HG02610 (cell line): ENCODE measurements around the gene IRF4.
"Not testable (repeated sequence)": the region's sequence is repeated elsewhere in the genome, so short reads cannot be mapped to it uniquely, and the experiment has no call there.

Experiments used
- ATAC-seq: cut with Tn5 transposase; IDR thresholded peaks from one replicate; pipeline ENCODE4 v1.9.1; 2021; ENCODE audit warnings: mild to moderate bottlenecking, moderate library complexity; ENCODE audit not compliant: unreplicated experiment

IRF4 gene

DNA sequence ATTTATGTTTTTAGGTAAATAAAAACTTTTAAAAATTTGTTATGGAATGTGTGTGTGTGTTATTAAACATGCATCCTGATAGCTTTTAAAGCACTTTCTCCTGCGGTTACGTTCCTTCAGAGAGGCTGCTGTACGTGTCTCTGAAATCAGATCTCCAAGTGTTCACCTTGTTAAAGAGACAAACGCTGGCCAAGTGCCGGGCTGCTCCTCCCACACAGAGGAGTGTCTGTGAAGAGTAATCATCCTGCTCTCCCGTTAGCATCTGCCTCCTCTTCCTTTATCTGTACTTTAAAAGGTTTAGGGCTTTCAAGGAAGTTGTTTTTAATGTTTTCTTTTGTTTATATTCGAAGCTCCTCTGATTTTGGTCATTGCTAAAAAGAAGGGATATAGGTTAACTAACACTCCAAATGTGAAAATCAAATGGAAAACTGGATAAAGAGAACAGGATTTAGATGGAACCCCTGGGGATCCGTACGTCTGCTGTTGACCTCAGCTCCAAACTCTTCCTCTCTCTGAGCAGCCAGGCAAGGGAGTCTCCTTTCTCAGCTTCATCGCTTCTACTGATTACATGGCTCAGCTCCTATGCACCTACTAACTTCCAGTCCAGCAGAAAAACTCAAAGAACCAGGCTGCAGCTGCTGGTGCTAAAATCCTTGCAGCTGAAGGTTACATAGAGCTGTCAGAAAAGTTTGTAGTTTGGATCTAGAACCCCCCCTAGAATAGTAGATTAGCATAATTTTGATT is 20.0 kb downstream of the IRF4 start:
- no peak for ATAC-seq

DNA sequence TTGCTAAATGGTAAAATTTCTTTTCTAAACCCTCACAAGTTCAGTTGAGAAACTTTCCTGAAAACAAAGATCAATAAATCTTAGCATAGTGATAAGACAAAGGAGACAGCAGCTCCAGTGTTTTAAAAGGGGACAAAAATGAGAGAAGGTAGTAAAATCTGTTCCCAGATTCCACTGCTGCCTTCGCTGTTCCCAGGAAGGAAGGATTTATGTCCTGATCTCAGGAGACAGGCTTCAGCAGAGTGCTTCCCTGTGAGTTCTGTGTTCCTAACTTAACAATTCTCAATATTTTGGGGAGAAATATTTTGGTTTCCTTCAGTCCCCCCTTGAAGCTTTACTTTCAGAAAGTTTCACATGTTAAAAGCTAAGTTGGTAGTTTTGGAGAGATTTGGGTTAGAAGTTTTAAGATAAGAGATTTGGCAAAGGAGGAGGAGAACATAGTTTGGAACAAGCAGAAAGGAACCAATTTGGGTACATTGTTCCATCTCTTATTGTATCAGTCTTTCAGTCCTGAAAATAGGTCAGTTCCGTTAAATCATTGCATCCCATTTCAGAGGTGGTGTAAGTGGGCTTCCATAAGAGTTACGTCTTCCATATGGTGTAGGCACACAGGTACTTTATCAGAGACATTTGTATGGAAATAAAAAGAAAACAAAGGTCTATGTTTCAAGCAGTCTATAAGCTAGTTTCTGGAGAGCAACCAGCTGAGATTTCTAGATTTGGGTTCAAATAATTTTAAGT is 20.8 kb downstream of the IRF4 start:
- no peak for ATAC-seq

DNA sequence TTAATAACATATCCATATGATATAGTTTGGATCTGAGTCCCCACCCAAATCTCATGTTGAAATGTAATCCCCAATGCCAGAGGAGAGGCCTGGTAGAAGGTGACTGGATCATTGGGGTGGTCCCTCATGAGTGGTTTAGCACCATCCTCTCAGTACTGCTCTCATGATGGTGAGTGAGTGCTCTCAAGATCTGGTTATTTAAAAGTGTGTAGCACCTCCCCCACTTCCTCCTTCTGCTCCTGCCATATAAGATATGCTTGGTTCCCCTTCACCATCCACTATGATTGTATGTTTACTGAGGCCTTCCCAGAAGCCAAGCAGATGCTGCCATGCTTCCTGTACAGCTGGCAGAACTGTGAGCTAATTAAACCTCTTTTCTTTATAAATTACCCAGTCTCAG is 22.9 kb downstream of the IRF4 start:
- no peak for ATAC-seq

DNA sequence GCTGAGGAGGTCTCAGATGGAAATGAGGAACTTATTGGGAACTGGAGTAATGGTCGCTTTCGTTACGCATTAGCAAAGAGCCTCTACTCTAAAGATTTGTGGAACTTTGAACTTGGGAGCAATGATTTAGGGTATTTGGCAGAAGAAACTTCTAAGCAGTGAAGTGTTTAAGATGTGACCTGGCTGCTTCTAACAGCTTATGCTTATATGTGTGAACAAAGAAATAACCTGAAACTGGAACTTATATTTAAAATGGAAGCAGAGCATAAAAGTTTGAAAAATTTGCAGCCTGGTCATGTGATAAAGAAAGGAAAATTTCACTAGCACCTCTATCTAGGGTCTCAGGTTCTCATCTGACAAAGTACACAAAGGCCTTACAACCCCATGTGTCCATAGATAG is 23.5 kb downstream of the IRF4 start:
- no peak for ATAC-seq

DNA sequence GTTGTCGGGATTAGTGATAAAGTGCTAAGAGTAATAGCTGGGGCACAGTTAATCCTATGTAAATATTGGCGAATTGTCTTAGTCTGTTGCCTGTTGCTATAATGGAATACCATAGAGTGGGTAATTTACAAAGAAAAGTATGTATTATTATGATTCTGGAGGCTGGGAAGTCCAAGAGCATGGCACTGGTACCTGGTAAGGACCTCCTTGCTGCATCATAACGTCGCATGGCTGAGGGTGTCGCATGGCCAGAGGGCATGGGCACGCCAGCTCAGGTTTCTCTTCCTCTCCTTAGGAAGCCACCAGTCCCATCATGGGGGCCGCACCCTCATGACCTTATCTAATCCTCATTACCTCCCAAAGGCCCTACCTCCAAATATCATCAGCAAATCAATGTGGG is 29.7 kb downstream of the IRF4 start:
- no peak for ATAC-seq

DNA sequence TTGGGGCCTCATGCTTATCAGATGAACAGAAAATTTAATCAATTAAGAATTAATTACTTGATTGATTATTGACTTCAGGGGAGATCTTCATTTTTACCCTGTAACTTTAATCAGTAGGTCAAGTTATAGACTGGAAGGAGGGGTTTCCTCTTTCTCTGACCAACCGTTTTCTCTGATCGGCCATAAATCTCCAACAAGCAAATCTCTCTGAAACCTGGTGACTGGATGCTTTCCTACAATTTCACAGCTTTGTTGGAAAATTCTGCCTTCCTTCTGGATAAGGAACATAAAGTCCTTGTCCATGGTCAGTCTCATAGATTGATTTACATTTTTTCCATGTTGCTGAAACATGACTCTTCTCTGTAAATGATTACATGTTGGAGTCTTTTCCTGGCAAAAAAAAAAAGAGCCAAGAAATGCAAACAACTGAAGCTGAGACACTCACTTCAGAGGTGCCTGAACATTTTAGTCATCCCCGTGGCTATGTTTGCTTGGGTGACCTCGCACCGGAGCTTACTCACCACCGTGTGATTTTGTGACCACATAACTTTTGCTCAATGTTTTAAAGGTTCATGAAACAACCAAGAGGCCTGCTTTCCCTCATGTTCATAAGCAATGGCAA is 31.0 kb downstream of the IRF4 start:
- ATAC-seq = peak; percentile 91

DNA sequence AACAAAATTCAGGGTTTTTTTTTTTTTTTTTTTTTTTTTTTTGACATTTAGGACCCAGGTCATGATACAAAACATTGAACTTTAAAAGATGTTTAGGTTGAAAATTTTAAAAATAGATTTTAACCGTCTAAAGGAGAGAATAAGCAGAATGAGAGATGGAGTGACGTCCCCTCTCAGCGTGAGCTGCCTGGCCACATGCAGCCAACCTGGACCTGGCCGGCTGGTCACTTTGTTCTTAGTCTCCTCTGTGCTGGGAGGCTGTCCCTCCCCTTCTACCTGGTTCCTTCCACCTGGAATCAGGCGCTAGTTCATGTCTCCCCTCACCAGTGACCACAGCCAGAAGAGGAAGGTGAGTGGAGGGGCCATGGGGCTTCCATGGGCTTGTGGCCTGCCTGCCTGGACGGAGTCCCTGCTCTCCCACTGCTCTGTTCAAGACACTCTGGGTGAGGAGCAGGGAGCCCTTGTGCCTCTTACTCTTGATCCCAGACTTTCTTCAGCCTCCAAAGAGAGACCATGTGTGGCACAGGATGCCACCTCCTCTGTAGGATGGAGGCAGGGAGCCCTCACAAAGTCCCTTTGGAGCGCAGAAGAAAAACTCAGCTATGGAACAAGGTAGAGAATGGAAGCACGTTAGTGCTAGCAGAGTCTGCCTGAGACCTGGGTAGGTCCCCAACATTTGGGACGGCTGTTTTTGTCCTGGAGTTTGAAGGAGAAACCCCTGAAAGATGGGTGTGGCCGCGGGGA is 31.7 kb downstream of the IRF4 start:
- ATAC-seq = peak; percentile 3

DNA sequence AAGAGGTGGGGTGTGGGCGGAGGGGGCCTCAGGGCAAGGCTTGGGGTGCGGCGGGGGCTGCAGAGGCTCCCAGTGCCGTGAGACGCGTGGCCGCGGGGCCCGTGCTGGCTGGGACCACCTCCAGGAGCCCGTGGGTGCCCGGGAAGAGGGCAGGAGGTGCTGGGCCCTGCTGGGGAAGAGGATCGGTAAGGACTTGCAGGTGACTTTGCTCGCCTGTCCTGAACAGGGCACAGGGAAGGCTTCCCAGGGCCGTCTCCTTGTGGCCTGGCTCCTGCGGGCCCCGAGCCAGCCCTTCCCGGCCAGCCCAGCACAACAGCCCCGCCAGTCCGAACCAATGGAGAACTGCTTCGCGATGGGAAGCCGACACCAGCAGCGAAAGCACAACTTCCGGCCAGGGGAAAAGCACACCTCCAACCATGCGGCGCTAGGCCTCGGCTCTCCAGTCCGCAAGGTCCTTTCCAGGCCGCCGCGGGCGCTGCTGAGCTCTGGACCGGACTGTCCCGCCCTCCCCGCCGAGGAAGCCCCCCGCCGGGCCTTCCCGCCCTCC is 32.3 kb downstream of the IRF4 start:
- ATAC-seq = no peak

DNA sequence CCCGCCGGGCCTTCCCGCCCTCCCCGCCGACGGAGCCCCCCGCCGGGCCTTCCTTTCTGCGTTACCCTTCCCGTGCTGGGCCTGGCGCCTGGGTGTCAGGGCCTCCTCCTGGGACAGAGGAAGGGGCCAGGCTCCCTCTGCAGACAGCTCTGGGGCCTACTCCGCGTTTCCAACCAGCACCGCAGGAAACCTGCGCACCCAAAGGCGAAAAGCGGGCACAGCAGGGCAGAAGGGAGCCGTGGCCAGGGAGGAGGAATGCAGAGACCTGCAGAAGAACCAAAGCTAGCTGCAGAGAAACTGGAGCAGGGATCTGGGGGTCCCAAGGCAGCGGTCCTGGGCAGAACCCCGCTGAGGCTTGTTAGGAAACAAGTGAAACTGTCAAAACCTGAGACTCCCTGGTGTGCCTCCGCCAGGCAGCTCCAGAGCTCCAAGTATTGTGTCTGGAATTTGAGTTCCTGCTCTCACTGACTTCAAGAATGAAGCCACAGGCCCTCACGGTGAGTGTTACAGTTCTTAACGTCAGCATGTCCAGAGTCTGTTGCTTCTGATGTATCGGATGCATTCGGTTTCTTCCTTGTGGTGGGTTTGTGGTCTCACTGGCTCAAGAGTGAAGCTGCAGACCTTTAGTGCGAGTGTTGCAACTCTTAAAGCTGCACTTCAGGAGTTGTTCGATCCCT is 33.3 kb downstream of the IRF4 start:
- ATAC-seq = no peak

DNA sequence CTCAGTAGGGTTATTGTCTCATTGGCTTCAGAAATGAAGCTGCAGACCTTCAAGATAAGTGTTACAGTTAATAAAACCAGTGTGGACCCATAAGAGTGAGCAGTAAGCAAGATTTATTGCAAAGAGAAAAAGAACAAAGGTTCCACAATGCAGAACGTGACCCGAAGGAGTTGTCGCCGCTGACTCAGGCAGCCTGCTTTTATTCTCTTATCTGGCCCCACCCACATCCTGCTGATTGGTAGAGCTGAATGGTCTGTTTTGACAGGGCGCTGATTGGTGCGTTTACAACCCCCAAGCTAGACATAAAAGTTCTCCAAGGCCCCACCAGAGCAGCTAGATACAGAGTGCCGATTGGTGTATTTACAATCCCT is 33.9 kb downstream of the IRF4 start:
- ATAC-seq = not testable (repeated sequence)

DNA sequence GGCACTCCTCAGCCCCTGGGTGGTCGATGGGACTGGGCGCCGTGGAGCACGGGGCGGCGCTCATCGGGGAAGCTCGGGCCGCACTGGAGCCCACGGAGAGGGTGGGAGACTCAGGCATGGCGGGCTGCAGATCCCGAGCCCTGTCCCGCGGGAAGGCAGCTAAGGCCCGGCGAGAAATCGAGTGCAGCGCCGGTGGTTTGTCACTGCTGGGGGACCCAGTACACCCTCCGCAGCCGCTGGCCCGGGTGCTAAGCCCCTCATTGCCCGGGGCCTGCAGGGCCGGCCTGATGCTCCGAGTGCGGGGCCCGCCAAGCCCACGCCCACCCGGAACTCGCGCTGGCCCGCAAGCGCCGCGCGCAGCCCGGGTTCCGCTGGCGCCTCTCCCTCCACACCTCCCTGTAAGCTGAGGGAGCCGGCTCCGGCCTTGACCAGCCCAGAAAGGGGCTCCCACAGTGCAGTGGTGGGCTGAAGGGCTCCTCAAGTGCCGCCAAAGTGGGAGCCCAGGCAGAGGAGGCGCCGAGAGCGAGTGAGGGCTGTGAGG is 34.7 kb downstream of the IRF4 start:
- not testable (repeated sequence) for ATAC-seq

DNA sequence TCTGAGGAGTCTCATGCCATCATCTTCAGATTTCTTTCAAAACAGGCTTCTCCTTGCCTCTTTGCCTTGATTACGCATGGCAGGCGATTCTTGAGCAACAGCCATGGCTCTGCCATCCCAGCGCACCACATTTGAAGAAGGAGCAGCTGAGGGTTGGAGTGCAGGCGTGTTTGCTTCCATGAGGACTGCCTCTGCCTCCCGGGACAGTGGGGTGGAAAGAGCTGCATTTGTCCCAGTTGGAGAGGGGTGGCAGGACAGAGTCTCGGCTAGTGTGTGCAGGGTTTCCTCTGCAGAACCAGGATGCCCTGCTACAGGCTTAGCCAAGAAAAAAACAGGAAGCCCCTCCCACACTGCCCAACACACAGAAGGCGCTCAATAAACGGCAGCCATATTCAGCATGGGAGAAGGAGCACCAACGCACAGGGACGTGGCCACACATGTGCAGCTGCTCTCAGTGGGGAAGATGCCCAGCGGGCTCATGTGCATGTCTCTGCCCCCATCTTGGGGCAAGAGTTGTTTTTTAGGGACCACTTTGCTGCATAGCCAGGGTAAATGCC is 36.6 kb downstream of the IRF4 start:
- no peak for ATAC-seq

DNA sequence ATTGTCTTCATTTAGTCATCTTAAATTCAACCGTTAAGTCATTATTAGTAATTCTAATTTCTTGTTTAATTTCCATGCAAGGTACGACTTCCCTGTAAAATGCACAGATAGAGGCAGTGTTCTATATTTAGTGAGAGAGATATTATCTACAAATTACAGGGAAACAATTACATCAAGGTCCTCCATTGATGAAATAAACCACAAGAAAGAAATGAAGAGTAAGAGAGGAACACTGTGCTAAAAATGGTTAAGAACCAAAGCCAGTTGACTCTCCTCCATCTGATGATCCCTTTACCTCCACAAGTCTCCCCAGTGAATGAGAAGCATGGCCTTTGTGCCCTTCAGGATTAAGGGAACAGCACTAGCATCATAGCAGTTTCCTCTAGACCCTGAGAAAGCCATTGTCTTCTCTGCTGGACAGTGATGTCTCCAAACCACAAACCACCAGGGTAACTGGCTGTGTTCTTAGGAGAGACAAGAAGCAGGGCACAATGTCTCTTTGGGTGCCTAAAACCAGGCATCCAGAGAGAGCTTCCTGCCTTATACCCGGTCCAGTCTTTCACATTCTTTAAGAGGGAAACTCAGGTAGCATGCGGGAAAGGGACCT is 38.1 kb downstream of the IRF4 start:
- ATAC-seq = no peak

DNA sequence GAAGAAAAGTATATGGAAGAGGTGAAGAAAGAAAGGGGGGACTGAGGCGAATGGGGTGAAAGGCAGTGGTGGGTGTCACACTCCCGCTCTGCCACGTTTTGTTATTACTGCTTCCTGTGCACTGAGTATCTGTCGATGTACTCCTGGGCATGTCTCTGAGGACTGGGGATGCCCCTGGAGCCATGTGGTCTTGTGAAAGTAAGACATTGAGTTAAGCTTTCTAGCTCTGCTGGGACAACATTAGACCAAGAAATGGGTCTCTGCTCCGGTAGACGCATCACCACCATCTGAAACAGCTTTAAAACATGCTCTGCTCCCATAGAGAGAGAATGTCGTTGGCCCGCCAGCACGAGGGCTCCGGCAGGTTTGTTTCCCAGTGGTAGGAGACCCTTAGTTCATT is 40.0 kb downstream of the IRF4 start:
- peak; percentile 42 for ATAC-seq

DNA sequence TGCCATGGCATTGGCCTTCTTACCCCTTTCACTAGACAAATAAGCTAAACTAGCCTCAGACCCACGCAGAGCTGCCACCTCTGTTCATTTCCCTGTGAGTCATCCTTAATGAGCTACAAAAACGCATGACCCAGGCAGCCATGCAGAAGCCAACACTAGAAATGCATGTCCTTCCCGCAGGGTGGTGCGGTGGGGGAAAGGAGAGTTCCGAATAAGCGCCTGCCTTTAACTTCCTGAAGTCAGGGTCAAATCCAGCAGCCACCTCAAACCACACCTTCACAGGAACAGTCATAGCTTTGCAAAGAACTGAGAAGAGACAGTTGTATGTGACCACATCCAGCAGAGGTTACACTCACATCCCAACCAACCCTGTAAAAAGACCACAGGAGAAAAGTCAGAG is 40.4 kb downstream of the IRF4 start:
- no peak for ATAC-seq

DNA sequence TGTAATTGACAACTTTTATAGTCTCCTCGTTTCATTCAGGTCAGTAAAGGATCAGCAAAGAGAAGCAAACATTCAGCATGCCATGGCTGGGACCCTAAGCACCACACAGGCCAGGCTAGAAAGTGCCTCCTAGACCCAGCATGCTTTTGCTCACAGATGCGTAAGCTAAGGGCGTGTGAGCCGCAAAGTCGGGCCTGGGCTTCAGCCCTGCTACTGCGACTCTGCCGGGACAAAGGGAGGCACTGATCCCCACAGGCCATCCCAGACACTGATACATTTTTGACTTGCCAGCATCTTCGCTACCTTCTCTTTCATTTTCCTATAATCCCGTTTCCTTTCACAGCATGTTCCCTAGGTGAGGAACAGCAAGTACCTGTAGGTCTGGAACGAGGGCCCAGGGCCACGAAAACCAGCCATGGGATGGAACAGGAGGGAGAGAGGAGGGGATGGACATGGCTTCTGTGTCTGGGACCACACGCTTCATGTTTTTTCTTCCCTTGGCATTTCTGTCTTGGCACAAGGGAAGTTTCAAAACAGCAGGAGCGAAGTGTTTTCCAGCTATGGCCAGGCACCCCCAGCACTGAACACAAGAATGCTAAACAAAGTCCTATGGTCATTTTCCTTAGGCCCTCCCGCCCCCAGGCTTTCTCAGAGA is 42.6 kb downstream of the IRF4 start:
- ATAC-seq = no peak

DNA sequence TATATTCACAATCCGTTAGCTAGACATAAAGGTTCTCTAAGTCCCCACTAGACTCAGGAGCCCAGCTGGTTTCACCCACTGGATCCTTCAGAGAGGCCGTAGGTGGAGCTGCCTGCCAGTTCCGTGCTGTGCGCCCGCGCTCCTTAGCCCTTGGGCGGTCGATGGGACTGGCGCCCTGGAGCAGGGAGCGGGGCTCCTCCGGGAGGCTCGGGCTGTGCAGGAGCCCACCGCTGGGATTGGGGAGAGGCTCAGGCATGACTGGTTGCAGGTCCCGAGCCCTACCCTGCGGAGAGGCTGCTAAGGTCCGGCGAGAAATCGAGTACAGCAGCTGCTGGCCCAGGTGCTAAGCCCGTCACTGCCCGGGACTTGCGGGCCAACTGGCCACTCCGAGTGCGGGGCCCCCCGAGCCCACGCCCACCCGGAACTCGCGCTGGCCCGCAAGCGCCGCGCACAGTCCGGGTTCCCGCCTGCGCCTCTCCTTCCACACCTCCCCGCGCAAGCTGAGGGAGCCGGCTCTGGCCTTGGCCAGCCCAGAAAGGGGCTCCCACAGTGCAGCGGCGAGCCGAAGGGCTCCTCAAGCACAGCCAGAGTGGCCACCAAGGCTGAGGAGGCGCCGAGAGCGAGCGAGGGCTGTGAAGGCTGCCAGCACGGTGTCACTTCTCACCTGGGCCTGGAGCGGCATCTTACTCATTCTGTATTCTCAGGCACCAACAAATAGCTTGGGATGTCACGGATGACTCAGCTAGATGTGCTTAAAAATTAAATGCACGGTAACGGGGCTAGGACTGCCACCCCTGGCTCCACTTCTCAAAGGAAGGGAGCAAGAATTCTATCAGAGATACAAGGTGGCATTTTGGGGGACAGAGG is 44.1 kb downstream of the IRF4 start:
- no peak for ATAC-seq
